Fibroblast of skin of right quadriceps (primary cell): Measurements from ENCODE around the gene AUTS2.

Source experiments
- DNase-seq: peaks from one replicate; pipeline ENCODE4 v3.0.0-alpha.2; 2013

The AUTS2 gene

DNA sequence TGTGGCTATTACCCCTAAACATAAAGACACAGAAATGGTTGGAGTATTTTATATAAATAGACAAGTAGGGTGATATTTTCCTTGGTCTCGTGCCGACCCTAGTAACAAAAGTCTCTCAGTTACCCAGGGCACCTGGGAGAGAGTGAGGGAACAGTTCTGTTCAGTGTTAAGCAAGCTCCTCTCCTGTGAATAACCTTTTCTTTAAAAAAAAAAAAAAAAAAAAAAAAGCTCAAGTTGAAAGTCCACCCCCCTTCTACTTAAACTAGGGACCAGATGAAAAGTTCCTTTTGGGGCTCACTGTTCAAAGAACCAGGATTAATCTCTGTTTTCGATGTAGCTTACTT lies 896.7 kb downstream of the AUTS2 start:
- no peak for DNase-seq

DNA sequence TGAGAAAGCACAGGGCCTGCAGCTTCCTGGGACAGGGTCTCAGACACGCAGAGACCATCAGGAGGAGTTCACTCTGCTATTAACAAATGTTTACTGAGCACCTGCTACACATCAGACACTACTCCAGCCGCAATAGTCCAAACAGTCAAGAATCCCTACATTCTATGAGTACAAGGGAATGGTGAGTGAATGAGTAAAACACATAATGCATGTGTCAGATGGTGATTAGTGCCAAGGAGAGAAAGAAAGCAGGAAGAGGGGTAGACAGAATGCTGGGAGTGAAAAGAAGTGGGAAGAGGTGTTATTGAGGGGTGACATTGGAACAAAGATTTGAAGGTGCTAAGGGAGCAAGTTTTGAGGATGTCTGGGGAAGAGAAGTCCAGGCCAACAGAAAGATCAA lies 899.5 kb downstream of the AUTS2 start:
- DNase-seq = no peak

DNA sequence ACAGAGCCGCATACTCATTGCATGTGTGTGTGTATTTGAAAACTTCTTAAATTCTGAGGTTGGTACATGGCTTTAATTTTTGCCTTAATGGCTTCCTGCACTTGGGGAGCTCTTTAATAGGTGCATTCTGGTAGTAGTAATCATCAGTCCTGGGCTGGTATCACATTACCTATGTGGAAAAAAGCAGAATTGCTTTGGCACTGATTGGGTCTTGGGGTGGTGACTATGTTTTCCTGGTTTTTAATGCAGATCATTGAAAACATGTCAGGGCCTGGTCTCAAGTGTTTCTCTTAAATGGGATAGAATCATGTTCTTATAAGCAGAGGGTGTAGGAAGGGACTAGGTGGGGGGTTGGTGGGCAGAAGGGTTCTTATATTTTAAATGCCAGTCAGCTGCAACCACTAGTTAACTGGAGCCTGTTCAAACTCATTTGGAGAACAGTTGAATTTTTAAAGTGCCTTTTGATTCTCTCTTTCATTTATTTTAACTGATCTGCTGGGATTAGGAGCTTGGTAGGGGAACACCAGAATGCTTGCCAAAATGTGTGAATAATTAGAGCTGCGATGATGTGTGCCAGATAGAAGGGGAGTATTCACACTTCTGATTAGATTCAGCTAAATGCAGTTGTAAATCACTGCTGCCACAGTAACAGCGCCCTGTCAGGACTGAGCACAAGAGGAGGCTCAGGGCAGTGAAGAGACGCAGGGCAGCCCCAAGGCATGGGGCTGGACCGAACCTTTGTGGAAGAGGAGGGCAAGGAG lies 900.1 kb downstream of the AUTS2 start:
- peak; percentile 14 for DNase-seq

DNA sequence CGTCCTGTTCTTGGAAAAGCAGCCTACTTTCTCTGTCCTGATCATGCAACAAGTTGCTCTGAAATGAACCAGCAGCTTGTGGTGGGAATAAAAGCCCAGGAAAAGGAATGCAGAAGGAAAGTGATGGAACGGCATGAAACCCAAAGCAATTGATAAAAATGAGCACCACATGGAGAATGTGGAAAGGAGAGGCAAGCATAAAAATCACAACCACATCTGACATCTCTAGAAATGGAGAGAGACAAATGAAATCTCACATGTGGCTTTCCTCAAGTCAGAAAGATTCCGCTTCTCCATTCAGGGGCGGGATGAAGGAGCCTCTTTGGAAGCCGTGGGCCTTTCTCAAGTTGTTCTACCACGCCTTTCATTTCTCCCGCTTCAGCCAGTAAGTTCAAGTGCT lies 902.0 kb downstream of the AUTS2 start:
- DNase-seq = peak; percentile 33

DNA sequence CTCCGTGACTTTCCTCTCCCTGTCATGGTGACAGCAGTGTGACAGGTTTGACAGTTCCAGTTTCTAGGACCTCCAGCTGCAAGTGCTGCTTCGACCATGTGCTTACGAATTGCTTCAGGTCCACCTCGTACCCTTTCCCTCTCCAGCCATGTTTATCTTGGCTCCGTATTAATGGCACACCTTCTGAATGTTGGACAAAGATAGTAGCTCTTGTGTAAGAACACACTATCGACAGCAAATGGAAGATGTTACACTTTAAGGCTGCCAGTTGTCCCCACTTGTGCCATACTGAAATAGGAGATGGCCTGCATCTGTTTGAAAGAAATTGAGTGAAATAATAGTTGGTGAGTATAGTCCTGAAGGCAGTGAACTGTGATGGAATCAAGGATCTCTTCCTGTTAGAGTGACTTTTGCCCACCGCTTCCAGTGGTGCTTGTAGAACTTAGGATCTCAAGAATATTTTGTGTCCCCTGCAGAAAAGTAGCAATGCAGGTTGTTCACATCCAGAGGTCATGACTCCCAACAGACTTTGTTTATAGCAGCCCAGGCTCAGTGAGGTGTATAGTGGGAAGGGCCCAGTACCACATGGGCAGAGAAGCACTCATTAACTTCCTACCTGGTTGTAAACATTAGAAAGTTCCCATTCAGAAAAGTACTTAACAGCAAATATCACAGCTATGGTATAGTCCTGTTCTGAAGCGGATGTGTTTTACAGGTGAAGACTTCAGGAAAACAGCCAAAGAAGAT lies 904.0 kb downstream of the AUTS2 start:
- DNase-seq = no peak

DNA sequence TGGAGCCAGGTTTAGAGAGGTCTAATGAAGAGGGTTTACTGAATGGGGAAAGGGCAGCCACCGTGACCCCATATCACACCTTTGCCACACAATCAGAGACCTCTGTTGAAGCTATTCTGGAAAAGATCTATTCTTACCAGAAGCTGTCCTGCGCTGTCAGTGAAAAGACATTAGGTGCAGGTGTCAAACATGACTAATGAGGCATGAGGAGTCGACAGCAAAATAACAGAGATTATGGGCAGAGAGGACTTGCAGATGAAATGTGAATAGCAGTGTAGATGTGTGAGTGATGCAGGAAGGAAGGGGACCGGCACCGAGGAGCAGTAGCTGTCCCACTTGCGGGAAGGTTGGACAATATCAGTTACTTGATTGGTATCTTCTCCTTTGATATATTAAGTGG lies 906.0 kb downstream of the AUTS2 start:
- no peak for DNase-seq

DNA sequence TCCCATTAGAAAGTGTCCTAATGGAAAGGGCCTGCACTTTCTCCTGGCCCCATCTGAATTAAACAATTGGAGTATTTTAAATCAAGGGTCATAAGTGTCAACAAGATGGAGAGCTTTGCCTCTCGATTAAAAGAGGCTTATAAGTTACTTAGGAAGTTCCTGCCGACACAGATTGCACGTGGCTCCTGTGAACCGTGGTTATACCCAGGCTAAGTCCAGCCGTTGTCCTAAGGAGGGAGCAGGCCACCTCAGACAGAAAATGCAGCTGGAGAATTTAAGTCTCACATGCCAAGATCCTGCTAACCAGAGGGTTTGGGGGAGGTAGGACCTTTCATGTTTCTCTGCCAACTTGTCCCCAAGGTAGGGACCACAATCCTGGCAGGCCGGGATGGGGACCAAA lies 907.2 kb downstream of the AUTS2 start:
- DNase-seq = no peak

DNA sequence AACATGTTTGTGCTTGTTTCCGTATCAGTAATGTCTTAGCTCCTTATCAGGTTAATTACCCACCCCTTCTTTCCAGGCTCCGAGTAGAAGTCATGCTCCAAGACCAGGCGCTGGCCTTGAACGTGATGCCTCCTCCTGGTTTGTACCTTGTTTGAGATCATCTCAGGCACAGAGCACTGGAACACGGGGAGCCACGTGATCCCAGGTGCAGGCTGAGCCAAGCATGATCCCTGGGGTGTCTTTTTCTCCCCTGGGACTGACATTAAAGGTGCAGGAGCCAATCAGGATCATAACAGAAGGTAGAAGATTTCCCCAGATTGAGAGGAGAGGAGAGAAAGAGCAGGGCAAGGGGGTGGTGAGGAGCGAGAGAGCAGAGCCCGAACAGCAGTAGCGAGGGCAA lies 907.6 kb downstream of the AUTS2 start:
- DNase-seq = no peak

DNA sequence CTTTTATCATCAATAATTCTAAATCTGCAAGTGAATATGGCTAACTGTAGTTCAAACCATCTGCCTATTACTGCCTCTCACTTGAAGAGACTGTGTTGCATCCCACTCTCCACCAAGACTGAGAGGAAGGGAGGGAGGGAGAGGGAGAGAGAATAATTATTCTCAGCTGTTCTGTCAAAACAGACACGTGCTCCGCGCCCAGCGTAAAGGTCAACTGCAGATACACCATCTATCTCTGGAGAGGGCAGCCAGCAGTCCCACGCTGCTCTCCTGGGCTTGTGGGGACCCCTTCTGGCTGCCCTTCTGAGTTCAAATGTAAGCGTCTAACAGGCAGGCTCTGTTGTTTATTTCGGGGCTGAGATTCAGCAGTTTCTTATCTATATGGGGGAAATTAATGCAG lies 908.2 kb downstream of the AUTS2 start:
- peak; percentile 24 for DNase-seq

DNA sequence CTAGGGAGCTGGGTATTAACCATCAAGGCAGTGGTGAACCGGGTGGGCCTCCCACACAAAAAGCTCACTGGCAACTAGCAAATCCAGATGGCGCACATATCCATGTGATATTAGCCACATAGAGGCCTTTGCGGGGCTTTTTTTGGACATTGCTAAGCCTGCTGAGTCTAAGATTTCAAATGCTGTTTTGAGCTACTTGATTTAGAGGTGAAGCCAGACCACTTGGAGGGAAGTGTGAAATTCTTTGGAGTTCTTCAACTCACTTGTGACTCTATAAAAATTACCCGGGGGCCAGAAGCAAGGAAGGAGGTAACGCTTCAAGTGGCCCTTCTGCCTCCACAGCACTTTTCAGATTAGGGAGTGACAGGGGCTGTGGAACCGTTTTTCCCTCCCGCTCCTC lies 913.9 kb downstream of the AUTS2 start:
- no peak for DNase-seq

DNA sequence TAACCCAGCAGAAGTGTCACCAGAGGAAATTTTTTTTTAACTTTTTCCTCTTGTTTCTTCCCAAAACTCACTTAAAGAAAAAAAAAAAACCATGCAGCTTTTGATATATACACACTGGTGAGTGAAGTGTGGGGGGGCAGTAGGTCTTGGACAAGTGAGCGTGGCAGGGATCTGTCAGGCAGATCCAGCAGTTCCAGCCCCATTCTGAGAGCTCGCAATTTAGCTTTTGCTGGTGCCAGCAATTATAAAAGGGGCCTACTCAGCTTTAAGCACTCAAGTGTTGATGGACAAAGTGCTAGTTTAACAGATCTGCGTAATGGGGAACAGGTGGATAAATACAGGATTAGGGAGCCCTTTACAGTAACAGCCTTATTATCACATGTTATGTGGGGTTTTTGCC lies 914.5 kb downstream of the AUTS2 start:
- DNase-seq = no peak

DNA sequence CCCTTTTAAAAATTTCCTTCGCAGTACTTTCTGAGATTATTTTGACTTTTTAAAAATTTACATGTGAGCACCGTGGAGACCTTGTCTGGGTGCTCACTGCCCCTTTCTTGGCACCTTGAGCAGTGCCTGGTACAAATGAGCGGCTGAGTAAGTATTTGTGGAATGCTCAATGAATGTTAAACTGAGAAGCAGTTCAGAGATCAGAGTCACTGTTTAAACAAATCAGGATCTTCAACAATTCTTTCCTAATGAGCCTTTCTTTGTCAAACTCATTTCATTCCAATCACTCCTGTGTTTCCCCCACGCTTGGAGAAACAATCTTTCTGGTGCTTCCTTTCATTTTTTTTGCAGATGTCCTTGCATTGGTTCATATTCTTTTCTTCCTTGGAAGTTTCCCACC lies 922.3 kb downstream of the AUTS2 start:
- DNase-seq = peak; percentile 39

DNA sequence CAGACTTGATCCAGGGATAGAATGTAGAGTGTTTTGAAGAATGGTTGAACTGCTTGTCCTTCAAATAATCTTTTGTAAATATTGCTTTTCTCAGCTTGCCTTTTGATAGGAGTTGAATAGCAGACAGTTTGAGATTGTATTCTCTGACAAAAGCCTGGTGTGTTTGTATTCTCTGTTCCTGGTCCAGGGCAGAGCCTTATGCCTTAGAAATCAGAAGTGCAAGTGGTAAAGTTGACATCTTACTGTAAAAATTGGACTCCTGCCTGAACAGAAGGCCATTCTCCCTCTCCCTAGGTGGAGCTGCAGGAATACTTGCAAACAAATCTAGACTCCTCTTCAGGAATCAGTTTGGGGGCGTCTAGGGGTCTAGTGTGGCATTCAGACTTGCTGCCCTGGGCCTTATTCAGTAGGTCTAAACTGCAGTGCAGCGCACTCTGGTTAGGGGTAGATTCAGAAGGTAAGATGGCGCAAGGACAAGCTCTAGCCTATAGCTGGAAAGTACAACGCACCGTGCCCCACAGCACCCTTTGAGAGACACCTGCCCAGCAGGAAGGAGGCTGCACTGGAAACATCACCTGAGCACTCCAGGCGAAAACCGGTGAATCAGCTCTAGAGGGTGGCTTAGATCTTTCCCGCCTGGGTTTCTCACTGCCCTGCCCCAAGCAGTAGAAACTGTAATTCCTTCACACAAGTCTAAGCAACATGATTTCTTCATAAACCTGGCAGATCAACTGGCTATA lies 925.1 kb downstream of the AUTS2 start:
- DNase-seq = no peak

DNA sequence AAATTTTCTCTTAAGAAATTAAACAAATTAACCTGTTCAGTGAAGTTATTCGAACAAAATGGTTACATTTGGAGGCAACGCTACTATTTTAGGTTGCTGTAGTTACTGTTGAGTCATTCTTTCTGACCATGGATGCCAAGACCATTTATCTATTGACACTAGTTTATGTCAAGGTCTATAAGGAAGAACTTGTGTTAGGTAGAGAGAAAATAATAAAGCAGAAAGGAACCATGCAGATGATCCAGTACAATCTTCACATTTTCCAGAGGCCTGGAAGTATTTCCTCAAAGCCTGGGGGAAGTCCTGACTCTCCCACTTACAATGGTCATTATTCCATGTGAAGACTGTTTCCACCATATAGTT lies 925.7 kb downstream of the AUTS2 start:
- DNase-seq = no peak

DNA sequence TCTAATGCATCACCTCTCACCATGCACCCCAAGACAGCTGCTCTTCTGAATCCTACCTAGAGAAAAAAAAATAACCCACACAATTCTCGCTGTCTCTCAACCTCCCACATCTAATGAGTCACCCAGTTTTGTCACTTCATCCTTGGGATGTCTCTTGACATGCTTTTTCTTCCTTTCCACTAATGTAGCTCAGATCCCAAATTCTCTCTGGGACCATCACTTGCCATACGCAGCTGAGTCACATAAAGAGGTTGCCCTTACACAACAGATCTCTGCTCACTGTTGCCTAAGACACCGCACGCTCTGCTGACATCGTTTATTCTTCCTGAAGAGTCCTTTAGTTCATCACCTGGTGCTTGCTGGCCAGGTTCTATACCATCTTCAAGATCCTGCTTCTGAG lies 927.7 kb downstream of the AUTS2 start:
- DNase-seq = peak; percentile 3

DNA sequence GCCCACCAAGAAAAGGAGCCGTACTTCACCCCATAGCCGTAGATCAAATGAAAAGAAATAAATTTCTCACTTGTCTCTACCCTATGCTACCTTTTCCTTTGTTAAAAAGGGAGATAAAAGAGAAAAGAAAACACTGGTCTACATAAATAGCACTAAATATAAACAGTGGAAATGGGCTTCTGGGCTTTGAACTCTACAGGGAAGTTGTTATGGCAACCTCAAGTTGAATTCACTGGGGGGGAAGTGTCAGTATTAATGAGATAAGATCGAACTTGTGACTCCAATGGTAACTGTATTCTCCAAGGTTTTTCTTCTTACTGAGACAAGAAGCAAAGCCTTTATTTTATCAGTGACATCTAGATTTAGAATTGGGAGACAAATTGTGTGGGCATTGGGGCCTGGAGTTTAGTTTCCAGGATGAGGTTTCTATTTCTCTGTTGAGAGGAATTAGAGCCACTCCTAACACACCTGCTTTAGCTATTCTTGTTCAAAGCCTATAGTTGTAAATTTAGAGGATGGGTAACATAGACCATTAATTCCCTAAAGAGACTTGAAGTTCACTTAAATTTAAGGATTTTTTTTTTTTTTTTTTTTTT lies 929.3 kb downstream of the AUTS2 start:
- no peak for DNase-seq

DNA sequence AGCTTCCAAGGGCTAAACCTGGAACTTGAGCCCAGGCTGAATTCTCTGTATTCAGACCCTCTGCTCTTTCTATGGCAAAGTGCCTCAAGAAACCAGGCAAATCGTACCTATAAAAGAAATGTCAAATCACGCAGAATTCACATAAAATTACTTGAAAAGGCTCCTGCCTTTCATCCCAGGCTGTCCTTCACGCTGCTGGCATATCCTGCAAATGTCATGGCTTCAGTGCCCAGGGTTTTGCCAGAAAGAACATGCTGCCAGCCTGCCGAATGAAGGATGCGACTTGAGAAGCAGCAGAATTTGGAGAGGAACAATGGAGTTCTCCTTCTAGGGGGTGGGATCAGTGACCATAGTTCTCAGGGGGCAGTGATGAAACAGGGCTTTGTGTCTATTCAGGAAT lies 931.2 kb downstream of the AUTS2 start:
- DNase-seq = no peak

DNA sequence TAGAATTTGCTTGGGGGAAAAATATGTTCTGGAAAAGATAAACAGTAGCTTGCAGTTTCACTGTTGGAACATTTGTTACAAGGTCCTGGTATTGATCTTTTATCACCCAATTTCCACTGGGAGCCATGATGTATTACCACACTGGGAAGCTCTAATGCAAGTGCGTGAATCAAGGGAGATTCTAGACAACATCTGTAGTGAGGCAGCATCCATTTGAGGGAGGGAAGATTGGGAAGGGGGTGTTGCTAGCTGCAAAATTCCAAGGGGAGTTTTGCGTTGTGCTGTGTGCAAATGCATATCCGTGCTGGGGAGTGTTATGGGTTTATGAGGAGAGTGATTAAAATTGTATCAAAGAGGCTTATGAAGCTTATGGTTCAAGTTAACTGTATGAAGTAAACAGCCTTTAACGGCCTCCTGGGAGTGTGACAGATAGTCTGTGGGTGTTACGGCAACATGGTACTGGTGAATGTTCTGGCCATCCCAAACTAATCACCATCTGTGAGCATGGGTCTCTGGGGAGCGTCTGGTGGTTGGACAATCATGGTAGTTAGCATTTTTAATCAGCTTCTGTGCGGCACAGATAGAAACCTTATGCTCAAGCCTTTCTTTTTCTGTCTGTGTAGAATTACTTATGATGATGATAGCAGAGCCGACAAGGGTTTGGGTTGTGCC lies 931.8 kb downstream of the AUTS2 start:
- DNase-seq = peak; percentile 64

DNA sequence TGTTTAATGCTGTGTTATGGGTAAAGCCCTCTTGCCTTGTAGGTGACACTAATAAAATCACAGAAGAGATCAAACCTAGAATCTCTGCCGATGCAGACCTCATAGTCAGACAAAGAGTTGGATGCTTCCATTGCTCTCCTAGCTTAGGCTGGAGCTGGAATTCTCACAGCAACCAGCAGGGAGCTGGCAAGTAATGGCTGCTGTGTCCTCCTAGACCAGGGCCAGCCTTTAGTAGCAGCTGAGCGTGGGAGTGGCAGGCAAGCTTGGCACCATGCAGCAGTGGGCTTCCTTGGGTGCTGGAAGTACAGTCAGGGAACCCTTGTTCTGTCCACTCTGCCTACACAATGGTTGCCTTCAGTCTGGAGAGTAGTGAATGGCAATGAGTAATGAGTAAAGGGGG lies 935.3 kb downstream of the AUTS2 start:
- DNase-seq = no peak

DNA sequence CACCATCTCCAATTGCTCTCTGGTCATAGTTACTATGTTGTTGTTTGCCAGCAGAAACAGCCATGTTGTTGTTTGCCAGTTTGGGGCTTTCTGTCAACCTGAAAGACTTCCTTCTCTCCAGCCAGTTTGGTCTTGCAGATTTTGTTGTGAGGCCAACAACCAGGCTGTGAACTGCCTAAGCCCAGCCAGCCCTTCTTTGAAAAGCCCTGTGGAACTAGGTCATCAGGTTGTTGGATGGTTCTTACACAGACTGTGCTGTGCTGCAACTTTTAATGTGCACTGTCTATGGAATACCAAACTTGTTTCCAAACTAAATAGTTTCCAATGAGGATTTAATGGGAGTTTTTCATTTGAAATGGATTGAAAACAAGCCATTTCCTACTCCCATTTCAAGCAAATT lies 940.9 kb downstream of the AUTS2 start:
- DNase-seq = no peak

DNA sequence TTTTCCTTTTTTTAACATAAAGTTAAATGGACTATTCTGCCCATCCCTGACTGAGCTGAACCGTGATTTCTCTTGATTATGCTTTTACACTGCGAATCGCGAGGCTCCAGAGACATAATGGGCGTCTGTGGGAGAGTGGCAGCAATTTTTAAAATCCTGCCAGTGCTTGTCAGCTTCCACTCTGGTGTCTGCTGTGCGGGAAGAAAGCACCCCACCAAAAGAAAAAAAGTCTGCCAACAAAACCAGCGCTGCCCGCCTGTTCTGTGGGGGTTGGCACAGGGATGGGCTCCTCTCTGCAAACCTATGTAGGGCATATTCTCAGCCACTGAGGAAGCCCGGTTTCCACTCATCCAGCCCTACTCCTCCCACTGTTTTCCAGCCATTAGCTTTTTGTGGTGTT lies 941.3 kb downstream of the AUTS2 start:
- no peak for DNase-seq

DNA sequence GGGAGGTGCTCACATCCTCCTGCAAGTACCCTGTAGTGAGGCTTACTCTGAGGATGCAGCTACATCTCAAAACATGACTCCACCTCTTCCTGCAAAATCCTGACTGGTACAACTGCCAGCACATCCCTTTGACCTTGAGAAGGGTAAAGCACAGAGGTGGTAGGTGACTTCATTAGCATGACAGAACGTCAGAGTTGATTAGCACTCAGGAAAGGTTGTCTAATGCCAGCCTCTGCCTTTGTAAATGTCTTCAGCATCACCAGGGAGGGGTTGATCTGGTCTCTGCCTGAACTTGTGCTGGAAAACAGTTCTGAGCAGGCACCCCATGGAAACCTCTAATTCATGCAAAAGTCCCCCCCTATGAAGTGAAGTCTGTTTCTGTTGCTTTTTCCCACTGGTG lies 942.4 kb downstream of the AUTS2 start:
- DNase-seq = no peak

DNA sequence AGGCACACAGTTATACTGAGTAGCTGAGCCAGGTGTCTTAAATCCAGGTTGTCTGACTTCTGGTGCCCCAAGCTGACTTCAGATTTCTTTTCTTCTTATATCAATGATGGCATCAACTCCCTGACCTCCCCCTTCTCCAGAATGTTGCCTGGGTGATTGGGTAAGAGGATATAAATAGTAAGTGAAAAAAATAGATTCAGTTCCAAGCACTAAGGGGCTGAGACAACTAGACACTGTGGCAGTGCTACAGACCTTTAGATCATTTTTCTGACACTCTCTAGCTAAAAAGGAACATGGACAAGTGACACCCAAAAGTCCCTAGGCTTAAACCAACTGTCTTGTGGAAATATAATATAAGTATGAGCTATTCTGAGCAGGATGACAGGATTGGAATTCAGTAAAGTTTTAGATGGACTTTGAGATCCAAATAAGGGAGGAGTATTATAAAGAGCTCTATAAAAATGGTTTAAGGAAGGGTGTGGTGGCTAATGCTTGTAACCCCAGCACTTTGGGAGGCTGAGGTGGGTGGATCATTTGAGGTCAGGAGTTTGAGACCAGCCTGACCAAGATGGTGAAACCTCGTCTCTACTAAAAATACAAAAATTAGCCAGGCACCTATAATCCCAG lies 944.6 kb downstream of the AUTS2 start:
- peak; percentile 44 for DNase-seq
